ENCODE measurements around the gene PAGE2.
"Not testable (repeated sequence)": the region's sequence is repeated elsewhere in the genome, so short reads cannot be mapped to it uniquely, and the experiment has no call there.

Gene PAGE2, protein sequence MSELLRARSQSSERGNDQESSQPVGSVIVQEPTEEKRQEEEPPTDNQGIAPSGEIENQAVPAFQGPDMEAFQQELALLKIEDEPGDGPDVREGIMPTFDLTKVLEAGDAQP

DNA sequence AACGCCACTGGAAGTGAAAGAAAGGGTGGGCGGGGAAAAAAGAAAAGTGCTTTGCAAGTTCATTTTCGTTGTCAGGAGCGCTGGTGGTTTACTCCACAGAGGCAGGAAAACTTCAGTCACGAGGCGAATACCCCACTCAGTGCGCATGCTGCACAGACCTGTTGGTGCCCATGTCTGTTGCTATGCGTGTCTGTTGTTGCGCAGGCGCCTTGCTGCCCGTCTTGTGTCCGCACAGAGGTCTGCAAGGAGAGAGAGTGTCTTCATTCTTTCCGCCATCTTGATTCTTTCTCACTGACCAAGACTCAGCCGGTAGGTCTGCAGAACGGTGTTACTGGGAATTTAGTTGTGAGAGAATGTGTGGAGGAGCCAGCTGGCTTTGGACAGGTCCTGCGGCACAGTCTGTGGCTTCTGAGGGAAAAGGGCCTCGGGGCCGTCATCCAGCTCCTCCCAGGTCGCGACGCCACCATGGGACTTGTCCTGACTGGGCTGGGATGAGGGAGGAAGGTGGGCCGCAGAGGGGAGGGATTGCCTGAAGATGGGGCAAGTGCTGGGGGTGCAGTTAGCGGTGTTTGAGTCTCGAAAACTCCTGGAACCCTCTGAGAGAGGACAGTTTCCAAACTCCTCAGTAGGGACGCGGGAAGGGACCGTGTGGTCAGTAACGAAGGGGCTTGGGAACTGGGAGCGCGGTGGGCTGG lies at the start of gene PAGE2:
Gene PAGE2, plus strand, starts transcription at position 224 of the 695 bp plus-strand sequence. CDS start 1,003 bp downstream, outside the sequence.
- no peak for DNase-seq (ENCODE audit: low spot score)

DNA sequence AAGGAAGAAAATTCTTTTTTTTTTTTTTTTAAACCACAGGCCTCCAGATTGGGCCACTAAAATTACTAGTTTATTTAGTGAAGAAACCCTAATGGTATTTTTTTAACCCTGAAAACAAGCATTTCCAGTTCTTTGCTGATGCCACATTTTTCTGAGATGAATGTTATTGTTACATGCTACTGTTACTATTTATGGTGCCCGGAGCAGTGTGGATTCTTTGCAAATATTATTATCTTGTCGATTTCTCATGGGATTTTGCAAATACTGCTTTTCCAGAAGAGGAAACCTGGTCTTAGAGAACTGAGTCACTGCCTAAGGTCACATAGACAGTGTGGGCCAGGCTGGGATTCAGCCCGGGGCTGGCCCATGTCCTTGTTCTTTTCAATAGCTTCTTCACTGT lies 49.3 kb upstream of the PAGE2 start:
- DNase-seq (ENCODE audit: low spot score) = no peak

DNA sequence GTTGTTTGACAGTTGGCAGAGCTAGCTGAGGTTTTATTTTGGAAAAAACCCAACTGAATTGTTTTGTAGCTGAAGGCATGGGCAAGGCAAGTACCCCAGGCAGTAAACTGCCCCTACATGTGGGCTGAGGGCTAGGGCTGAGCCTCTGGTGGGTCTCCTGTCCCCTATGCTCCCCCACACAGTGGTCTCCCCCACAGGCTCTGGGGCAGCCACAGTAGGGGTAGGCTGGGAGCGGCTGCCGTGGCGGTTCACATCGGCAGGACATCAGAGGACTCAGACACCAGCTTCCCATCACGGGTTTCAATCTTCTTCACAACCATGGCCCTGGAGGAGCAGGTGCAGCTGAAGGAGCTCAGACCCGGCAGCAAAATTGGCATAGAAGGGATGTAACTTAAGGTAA lies 47.3 kb upstream of the PAGE2 start:
- DNase-seq (ENCODE audit: low spot score) = no peak

DNA sequence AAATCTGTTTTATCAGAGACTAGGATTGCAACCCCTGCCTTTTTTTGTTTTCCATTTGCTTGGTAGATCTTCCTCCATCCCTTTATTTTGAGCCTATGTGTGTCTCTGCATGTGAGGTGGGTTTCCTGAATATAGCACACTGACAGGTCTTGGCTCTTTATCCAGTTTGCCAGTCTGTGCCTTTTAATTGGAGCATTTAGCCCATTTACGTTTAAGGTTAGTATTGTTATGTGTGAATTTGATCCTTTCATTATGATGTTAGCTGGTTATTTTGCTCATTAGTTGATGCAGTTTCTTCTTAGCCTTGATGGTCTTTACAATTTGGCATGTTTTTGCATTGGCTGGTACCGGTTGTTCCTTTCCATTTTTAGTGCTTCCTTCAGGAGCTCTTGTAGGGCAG lies 38.2 kb upstream of the PAGE2 start:
- not testable (repeated sequence) for DNase-seq (ENCODE audit: low spot score)

DNA sequence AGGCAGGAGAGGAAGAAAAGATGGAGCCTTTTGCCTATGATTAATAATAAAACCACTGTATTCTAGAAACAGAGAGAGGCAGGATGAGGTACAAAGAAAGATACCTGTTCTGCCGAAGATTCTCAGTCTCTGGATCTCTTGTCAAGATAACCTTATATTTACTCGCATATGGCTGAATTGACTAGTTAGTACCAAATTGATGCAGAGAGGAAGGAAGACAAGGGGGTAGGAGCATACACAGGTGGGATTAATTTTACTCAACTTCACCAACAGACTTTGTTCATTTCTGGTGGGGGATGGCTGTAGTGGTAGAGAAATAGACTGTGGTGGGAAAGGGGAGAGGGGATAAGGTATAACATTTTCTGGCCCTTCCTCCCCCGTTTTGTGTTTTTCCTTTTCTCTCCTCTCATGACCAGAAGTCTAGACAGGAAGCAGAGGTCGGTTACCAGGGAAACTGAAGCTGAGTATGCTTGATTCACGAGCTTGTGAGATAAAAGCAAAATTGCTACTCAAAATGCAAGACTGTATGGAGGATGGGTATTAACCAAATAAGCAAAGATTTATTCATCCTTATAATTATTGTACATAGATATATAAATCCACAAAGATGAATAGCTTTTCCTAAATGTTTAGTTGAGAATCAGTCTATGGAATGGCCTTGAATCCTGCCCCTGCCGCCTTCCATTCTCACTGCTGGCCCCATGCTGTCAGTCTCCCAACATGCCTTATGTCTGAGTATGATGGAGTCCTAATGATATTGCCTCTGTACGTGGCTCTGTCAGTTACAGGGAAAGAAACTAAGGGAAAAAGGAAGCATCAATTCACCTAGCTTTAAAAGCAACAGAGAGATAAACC lies 31.8 kb upstream of the PAGE2 start:
- no peak for DNase-seq (ENCODE audit: low spot score)

DNA sequence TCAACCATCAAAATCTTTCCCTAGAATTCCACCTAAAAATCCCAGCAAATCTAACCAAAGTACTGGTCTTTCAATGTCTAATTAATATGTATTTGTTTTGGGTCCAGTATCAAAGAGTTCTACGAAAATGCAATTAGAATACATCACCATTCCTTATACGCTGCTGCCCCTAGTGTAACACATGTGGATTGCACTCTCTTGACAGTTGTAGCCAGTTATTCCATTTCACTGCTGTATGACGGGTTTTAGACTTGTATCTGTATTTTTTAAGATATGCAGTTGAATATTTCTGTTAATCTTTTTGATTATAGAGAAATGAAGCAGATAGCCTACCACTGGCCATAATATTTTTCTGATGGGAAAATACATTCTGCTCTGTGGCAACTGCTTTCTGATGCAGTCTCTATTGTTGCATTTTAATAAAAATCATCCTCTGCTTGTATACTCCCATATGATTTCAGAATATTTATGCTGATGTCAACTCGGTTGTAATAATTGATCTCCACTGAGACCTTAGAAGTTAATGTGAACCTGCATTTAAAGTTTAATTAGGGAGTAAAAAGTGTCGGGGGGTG lies 31.1 kb upstream of the PAGE2 start:
- DNase-seq (ENCODE audit: low spot score) = peak; percentile 30

DNA sequence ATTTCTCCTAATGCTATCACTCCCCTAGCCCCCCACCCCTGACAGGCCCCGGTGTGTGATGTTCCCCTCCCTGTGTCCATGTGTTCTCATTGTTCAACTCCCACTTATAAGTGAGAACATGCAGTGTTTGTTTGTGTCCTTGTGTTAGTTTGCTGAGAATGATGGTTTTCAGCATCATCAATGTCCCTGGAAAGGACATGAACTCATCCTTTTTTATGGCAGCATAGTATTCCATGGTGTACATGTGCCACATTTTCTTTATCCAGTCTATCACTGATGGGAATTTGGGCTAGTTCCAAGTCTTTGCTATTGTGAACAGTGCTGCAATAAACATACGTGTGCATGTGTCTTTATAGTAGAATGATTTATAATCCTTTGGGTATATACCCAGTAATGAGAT lies 21.6 kb upstream of the PAGE2 start:
- not testable (repeated sequence) for DNase-seq (ENCODE audit: low spot score)

DNA sequence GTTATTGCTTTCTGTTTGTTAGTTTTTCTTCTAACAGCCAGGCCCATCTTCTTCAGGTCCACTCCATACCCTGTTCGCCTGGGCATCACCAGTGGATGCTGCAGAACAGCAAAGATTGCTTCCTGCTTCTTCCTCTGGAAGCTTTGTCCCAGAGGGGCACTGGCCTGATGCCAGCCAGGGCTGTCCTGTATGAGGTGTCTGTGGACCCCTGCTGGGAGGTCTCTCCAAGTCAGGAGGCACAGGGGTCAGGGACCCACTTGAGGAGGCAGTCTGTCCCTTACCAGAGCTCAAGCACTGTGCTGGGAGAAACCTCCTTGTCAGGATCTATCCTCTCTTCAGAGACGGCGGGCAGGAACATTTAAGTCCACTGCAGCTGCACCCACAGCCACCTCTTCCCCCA lies 16.5 kb upstream of the PAGE2 start:
- DNase-seq (ENCODE audit: low spot score) = no peak

DNA sequence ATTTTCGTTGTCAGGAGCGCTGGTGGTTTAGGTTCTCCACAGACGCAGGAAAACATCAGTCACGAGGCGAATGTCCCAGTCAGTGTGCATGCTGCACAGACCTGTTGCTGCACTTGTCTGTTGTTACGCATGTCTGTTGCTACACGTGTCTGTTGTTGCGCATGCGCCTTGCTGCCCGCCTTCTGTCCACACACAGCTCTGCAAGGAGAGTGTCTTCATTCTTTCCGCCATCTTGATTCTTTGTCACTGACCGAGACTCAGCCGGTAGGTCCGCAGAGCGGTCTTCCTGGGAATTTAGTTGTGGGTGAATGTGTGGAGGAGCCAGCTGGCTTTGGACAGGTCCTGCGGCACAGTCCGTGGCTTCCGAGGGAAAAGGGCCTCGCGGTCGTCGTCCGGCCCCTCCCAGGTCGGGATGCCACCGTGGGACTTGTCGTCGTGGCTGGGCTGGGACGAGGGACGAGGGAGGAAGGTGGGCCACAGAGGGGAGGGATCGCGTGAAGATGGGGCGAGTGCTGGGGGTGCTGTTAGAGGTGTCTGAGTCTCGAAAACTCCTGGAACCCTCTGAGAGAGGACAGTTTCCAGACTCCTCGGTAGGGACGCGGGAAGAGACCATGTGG lies 13.9 kb upstream of the PAGE2 start, which contains the start of gene PAGE2B:
Gene PAGE2B, plus strand, starts transcription at position 180 of the 617 bp plus-strand sequence. CDS start 1,012 bp downstream, outside the sequence.
- no peak for DNase-seq (ENCODE audit: low spot score)

DNA sequence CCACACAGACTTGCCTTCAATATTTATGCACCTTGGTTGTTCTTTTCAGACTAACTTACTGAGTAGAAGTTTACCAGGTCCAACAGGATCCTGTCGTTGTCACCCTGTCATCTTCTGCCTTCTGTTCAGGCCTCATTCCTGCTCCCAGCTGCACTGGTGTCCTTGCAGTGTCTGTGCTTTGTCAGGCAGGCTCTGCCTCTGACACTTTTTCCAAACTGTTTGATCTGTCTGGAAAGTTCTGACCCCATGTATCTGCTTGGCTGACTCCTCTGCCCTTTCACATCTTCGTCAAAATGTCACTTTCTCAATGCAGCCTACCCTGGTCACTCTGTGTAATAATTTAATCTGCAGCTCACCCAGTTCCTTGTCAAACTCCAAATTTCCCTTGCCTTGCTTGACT lies 9.9 kb downstream of the PAGE2 start:
- DNase-seq (ENCODE audit: low spot score) = no peak

DNA sequence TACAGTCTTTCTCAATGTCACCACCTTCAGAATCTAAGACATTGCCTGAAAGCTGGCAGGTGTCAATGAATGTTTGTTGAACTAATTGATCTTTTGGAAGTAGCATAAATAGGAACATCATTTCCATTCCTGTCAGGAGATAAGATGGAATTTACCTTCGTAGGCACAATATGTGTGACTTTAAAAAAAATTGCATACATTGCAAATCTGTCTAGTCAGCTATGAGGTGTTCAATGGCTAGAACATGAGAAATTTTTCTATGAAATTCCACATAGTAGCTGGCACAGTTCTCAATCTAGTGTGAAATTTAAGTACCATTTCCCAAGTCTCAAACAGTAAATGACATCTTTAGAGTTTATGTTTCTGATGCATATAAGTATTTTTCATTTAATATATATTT lies 10.3 kb downstream of the PAGE2 start:
- no peak for DNase-seq (ENCODE audit: low spot score)

DNA sequence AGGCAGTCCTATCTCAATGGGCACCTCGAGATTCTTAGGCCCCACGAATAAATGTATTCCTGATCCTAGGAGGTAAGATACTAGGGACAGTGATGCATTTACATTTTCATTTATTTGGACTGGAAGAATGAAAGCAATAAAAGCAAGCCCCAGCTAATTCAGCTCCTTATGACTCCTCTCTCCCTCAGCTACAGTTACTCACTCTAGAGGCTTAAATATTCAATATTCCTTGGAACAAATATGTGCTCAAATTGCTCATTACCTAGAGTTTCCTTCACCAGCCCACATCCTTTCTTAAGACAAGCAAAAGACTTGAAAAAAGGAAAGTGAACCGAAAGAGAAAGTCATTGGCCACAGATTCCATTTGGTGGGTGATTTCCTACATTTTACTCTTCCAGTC lies 13.9 kb downstream of the PAGE2 start:
- DNase-seq (ENCODE audit: low spot score) = no peak

DNA sequence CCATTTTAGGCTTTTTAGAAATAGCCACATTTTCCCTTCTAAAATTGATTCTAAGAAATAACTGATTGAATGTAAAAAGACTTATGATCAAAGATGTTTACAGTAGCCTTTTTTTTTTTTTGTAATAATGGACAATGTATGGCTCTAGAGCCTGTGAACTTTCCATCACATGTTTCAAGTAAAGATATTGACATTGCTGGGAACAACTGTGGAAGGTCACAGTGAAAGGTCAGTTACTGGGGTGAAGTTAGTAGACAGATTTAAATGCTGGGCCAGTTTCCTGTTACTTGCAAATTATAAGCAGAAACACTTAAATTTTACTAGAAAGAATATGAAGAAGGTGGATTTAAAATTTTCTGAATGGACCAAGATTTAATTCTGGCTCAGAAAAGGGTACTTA lies 18.4 kb downstream of the PAGE2 start:
- DNase-seq (ENCODE audit: low spot score) = no peak

DNA sequence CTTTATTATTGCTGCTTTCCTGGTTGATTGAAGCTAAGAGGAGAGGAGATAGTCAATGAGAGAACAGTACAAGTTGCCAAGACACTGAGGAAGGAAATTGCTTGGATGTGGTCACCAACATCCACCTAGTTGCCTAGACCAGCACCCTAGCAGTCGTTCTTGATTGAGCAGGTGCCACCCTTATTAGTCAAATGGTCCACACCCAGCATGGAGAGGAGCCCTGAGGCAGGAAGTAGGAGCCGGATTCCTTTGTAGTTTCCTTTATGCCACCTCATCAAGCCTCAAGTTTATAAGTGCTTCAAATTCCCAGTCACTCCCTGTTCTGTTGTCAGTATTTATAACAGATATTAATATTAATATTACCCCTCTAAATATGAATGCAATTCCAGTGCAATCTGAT lies 19.1 kb downstream of the PAGE2 start:
- DNase-seq (ENCODE audit: low spot score) = no peak

DNA sequence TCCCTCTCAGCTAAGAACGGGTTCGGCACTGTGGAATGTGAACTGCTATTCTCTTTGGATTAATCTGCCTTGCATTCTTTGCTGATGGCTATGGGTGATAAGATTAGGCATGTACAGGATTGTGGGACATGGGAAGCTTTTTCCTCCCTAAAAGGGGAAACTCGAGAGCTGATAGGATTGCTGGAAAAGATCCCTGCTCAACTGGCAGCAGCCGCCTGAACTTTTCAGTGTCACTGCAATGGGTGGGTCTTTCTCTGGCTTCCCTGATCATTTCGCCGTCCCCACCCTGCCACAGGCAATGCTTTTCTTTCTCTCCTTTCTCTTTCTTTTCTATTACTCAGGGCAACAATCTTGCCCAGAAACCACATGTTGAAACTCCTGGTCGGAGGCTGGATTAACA lies 20.5 kb downstream of the PAGE2 start:
- DNase-seq (ENCODE audit: low spot score) = no peak

DNA sequence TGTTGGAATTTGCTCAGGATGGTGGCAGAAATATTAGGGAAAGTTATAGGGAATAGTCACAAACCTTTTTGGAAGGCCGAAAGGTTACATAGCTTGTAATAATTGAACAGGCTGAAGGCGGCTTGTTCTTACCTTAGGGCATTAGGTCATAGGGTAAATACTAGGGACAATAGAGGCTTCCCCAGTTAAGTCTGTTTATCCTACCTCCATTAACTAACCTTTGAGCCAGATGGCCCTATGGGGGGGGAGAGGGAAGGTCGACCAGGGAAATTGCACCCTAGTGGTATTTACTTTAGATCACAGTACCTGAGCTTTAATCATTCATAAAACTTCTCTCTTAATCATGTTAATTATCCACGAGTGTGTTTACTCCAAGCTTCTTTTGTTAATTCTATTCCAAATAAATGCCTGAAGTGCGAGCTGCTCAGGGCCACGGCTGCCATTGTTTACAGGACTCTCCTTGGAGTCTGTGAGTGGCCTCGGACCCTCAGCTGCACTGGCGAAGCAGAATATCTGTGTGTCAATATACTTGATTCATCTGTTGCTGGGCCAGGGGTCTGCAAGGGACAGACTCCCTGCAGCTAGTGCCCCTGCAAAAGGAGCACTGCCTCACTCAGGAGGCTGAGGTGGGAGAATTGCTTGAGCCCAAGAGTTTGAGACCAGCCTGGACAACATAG lies 22.9 kb downstream of the PAGE2 start:
- no peak for DNase-seq (ENCODE audit: low spot score)

DNA sequence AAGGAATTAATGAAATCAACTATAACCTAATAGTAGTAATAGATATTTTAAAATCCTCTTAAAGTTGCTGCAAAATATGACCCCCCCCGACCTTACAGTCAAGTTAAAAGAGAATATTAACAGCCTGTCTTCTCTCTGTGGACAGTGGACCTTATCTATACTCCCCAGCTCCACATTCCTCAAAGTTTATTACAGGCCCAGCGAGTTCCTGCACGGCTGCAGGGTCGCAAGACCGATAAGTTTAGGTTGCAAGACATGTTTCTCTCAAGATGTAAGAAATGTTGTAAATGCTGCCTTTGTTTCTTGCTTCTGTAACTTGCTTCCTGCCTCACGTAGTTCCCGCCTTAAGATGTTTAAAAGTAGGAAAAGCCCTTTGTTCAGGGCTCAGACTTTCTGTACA lies 27.8 kb downstream of the PAGE2 start:
- not testable (repeated sequence) for DNase-seq (ENCODE audit: low spot score)

DNA sequence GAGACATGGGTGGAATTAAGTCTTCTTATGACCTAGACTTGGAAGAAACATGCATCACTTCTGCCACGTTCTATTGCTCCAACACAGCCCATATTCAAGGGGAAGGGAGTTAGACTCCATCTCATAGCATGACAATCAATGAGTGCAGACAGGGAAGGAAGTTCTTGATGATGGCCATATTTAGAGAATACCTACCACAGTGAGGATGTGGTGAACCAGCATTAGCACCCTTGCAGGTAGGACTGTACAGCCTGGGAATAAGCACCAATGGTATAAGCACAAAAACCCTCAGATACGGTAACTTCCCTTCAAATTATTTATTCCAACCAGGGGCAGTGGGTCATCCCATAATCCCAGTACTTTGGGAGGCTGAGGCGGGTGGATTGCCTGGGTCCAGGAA lies 29.8 kb downstream of the PAGE2 start:
- DNase-seq (ENCODE audit: low spot score) = no peak

DNA sequence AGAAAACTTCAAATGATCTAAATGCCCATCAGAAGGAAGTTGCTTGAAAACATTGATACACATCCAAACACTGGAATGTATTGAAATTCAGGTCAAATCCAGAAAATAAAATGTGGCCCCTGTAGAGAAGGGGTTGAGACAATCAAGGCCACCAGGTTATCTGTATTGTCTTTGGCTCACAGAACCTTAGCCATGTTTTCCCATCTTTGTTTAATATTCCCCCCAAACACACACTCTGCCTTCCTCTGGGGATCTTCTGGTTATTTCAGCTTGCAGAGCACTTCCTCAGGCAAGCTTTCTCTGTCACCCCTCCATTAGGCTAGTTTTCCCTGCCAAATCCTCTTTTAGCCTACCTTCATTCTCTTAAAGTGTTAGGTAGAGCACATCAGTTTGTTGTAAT lies 30.5 kb downstream of the PAGE2 start:
- DNase-seq (ENCODE audit: low spot score) = no peak

DNA sequence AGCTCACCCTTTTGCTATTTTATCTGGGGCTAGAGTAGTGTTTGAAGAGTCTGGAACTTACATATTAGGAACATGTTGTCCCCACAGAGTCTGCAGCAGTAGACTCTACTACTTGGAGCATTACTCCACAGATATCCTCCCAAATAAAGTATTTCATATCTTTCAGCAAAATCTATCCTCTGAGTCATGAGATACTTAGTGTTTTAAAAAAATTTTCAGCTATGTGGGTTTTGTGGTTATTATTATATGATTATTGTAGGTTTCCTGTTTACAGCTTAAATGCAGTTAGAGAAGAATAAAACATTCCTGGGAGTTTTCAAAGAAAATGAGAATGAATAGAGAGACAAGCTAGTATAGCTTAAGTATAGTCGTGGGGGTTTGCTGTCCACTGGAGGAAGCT lies 30.9 kb downstream of the PAGE2 start:
- no peak for DNase-seq (ENCODE audit: low spot score)

DNA sequence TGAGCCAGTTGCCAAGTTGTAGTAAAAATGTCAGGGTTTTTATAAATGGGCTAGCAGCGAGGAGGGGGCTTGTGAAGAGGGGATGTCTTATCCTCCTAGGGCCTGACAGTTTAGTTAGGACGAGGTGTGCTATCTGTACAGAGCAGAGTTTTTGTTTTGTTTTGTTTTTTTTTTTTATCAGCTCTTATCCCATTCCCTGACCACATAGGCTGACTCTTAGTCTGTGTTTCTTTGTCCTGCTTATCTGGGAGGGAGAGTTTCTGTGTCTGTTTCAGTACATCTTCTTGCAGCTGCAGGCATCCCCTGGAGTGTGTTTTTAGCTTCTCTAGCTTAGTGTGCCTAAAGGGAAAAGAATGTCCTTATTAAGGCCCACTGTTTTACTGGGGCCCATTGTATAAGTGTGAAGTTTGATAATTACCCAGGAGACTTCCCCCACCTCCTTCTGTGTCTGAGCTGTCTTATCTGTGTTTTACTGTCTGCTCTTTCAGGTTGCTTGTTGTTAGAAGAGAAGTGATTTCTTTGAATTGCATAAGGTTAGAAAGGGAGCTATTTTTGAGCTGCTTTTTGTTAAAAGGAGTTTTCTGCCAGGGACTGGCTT lies 32.0 kb downstream of the PAGE2 start:
- no peak for DNase-seq (ENCODE audit: low spot score)
